Loucy (cell line): ENCODE results near the gene ITLN1.

Experiments
- H2AFZ ChIP-seq: fragments of 200-600 bp; sonication (generic); 2 replicates; pipeline ENCODE4 v1.6.0; 2016; ENCODE audit warnings: antibody characterized with exemption, mild to moderate bottlenecking, low read length, moderate library complexity
- H3F3A ChIP-seq: fragments of 200-600 bp; 2 replicates; pipeline ENCODE4 v1.6.0; 2016; ENCODE audit warnings: antibody characterized with exemption, low read depth, mild to moderate bottlenecking
- H3K27me3 ChIP-seq: fragments of 200-600 bp; sonication (generic); 2 replicates; pipeline ENCODE4 v1.6.1; 2014; ENCODE audit warnings: low read length, mild to moderate bottlenecking; ENCODE audit not compliant: insufficient read depth, poor library complexity, severe bottlenecking
- H3K36me3 ChIP-seq: fragments of 200-600 bp; sonication (generic); 2 replicates; pipeline ENCODE4 v1.6.1; 2016; ENCODE audit warnings: low read length; ENCODE audit not compliant: insufficient read depth
- H3K4me1 ChIP-seq: fragments of 200-600 bp; sonication (generic); 2 replicates; pipeline ENCODE4 v1.5.1; 2014; ENCODE audit warnings: low read length, mild to moderate bottlenecking; ENCODE audit not compliant: insufficient read depth, poor library complexity, severe bottlenecking
- H3K4me2 ChIP-seq: fragments of 200-600 bp; sonication (generic); 2 replicates; pipeline ENCODE4 v1.6.0; 2014; ENCODE audit warnings: antibody characterized with exemption, low read length, low read depth, mild to moderate bottlenecking; ENCODE audit not compliant: poor library complexity, severe bottlenecking
- H3K4me3 ChIP-seq: fragments of 200-600 bp; sonication (generic); 2 replicates; pipeline ENCODE4 v1.5.1; 2014; ENCODE audit warnings: low read length, mild to moderate bottlenecking, mixed read lengths; ENCODE audit not compliant: poor library complexity, severe bottlenecking
- H3K79me2 ChIP-seq: fragments of 200-600 bp; sonication (generic); 2 replicates; pipeline ENCODE4 v1.6.1; 2014; ENCODE audit warnings: low read length; ENCODE audit not compliant: insufficient read depth
- H3K9ac ChIP-seq: fragments of 200-600 bp; sonication (generic); 2 replicates; pipeline ENCODE4 v1.6.0; 2014; ENCODE audit warnings: mild to moderate bottlenecking, low read depth, low read length, moderate library complexity; ENCODE audit not compliant: poor library complexity, severe bottlenecking
- H3K9me2 ChIP-seq: fragments of 200-600 bp; sonication (generic); replicated peaks from 2 replicates; pipeline ENCODE4 v1.6.1; 2016; ENCODE audit warnings: low read depth, low read length, mixed read lengths
- H3K9me3 ChIP-seq: fragments of 200-600 bp; sonication (generic); 2 replicates; pipeline ENCODE4 v1.6.1; 2014; ENCODE audit warnings: mild to moderate bottlenecking, antibody characterized with exemption, low read length, low read depth; ENCODE audit not compliant: insufficient read depth
- H4K20me1 ChIP-seq: fragments of 200-600 bp; sonication (generic); 2 replicates; pipeline ENCODE4 v1.6.0; 2014; ENCODE audit warnings: antibody characterized with exemption, low read length, mild to moderate bottlenecking; ENCODE audit not compliant: insufficient read depth, poor library complexity, severe bottlenecking
- EZH2phosphoT487 ChIP-seq: fragments of 200-600 bp; IDR thresholded peaks from 2 replicates; pipeline ENCODE4 v1.6.1; 2018; ENCODE audit warnings: antibody characterized with exemption, mild to moderate bottlenecking, moderate library complexity, borderline replicate concordance
- TF ChIP-seq, protein P1 (sequence below): fragments of 200-600 bp; sonication (generic); conservative IDR thresholded peaks from 2 replicates; pipeline ENCODE4 v1.5.1; 2014; ENCODE audit warnings: mild to moderate bottlenecking, antibody characterized with exemption, low read length

The ITLN1 gene

DNA sequence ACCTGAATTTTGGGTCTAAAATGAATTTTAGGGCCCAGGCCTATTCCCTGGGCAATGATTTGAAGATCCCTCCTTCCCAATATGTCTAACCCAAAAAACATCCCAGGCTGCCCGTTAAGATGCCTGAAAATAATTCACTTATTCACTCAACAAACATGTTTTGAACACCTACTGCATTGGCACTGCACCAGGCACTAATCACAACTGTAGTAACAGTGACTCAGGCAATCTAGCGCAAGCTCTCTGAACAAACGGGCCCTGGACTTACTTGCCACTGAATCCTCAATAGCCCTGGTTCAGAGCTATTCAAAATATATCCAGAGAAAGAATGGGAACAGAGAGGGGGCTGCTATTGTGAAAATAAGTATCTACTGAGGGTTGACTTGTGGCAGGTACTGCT is 26.5 kb downstream of the ITLN1 start:
- H3K27me3 ChIP-seq = no peaks in the 10 kb centered on the region
- H3K9ac ChIP-seq = peak overlapping the region; percentile 90
- H3K4me2 ChIP-seq = peak overlapping the region; percentile 96
- no peak overlapping the region for H2AFZ ChIP-seq
- H3K79me2 ChIP-seq = peaks cover 85% of the 10 kb centered on the region
- no peaks in the 10 kb centered on the region for H3K9me3 ChIP-seq
- H3F3A ChIP-seq = peaks cover 23% of the 10 kb centered on the region
- H3K9me2 ChIP-seq = no peaks in the 10 kb centered on the region
- no peaks in the 10 kb centered on the region for H4K20me1 ChIP-seq
- TF ChIP-seq, protein P1, sequence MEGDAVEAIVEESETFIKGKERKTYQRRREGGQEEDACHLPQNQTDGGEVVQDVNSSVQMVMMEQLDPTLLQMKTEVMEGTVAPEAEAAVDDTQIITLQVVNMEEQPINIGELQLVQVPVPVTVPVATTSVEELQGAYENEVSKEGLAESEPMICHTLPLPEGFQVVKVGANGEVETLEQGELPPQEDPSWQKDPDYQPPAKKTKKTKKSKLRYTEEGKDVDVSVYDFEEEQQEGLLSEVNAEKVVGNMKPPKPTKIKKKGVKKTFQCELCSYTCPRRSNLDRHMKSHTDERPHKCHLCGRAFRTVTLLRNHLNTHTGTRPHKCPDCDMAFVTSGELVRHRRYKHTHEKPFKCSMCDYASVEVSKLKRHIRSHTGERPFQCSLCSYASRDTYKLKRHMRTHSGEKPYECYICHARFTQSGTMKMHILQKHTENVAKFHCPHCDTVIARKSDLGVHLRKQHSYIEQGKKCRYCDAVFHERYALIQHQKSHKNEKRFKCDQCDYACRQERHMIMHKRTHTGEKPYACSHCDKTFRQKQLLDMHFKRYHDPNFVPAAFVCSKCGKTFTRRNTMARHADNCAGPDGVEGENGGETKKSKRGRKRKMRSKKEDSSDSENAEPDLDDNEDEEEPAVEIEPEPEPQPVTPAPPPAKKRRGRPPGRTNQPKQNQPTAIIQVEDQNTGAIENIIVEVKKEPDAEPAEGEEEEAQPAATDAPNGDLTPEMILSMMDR = no peak
- no peak for TF ChIP-seq EZH2phosphoT487
- H3K36me3 ChIP-seq = no peaks in the 10 kb centered on the region
- H3K4me3 ChIP-seq = peak overlapping the region; percentile 87
- H3K4me1 ChIP-seq = peaks cover 77% of the 10 kb centered on the region

DNA sequence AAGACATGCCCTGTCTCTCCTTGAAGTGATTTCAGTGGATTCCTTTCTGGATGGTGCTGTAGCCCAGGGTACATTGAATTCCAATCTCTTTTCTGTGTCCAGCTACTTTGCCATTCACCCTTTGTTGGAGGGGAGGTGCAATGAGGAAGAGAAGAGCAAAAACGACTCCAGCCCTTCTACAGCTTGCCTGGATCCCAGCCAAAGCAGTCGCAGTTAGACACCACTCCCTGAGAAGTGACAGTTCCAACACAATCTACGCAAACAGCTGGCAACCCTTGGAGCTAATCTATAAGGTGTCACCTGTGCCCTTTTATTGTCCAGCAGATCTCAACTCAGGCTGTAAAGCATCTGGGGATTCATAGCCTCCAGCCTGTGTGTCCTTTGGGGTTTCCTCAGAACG is 26.9 kb downstream of the ITLN1 start:
- 0 out of 2 replicates have a peak, but pooled peaks cover under 1% of the 10 kb centered on the region for H3K9me3 ChIP-seq
- peaks cover 77% of the 10 kb centered on the region for H3K4me1 ChIP-seq
- peaks cover 86% of the 10 kb centered on the region for H3K79me2 ChIP-seq
- no peaks in the 10 kb centered on the region for H3K9me2 ChIP-seq
- peak overlapping the region; percentile 96 for H3K4me2 ChIP-seq
- no peaks in the 10 kb centered on the region for H3K36me3 ChIP-seq
- peaks cover 21% of the 10 kb centered on the region for H3F3A ChIP-seq
- no peaks in the 10 kb centered on the region for H3K27me3 ChIP-seq
- H3K9ac ChIP-seq = peak overlapping the region; percentile 90
- H3K4me3 ChIP-seq = peak overlapping the region; percentile 87
- TF ChIP-seq EZH2phosphoT487 = no peak
- TF ChIP-seq, protein P1 = no peak
- H2AFZ ChIP-seq = no peak overlapping the region
- no peaks in the 10 kb centered on the region for H4K20me1 ChIP-seq

DNA sequence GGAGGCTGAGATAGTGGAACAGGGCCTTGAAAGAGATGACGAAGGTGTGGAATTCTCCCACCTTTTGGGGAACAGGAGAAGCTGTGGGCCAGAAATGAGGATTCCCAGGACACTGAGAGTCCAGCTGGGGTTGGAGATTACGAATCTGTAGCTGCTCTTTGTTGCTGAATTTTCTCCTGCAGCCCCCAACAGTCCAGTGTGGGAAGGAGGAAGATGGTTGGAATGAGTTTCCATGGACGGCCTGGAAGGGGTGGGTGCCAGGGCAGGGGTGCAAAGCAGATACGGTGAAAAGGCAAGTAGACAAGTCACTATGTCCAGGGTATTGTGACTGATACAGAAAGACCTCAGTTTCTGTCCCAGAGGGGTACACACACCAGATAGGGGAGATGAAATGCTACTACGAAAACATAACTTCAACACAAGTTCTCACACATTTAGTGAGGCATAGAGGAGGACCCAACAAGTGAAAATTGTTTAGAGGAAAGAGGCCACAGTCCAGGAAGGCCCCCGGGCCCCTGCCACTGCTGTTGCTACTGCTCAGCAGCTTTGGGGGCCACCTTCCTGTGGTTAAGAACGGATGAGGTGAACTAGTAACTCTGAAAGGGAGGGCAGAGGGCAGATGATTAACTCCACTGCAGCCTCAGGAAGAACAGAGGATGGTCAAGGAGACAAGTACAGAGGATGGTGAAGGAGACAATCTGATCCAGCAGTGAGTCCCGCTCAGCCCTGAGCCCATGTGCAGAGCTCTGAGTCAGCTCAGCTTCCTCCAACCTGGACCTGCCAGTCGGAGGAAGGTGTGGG is 29.6 kb downstream of the ITLN1 start:
- H4K20me1 ChIP-seq = peaks cover 3% of the 10 kb centered on the region
- peaks cover 80% of the 10 kb centered on the region for H3K4me1 ChIP-seq
- no peak overlapping the region for H2AFZ ChIP-seq
- H3K79me2 ChIP-seq = peaks cover 96% of the 10 kb centered on the region
- no peaks in the 10 kb centered on the region for H3K9me2 ChIP-seq
- H3K4me2 ChIP-seq = peak overlapping the region; percentile 96
- no peaks in the 10 kb centered on the region for H3K27me3 ChIP-seq
- H3K9ac ChIP-seq = peak overlapping the region; percentile 86
- peak overlapping the region; percentile 73 for H3K4me3 ChIP-seq
- no peak for TF ChIP-seq EZH2phosphoT487
- TF ChIP-seq, protein P1 = no peak
- peaks cover 13% of the 10 kb centered on the region; the same call in 1 of the 2 replicates for H3F3A ChIP-seq
- no peaks in the 10 kb centered on the region for H3K36me3 ChIP-seq
- 0 out of 2 replicates have a peak, but pooled peaks cover 3% of the 10 kb centered on the region for H3K9me3 ChIP-seq
